Measurements from ENCODE around the gene COX8C.
A peak's percentile ranks its signal among the peaks of the same experiment; 100 is the strongest.

DNA sequence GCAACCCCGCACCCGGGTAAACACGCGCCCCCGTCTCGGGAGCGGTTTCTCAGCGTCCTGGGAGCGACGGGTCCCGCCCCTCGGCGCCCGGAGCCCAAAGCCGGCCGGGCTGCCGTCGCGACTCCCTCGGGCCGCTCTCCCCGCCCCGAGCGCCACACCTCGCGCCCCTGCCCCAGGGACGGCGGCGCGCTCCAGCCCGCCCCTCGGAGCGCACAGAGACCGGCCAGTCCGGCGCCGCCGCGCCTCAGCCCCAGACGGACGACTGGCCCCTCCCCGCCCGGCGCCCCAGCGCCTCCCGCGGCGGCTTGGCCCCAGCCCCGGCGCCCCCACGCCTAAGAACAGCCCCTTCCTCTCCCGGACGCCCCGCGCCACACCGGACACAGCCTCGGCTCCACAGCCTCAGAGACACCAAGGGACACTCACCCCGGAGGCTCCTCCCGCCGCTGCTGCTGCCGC lies 14.6 kb upstream of the COX8C start:
- TF ChIP-seq, protein P1, sequence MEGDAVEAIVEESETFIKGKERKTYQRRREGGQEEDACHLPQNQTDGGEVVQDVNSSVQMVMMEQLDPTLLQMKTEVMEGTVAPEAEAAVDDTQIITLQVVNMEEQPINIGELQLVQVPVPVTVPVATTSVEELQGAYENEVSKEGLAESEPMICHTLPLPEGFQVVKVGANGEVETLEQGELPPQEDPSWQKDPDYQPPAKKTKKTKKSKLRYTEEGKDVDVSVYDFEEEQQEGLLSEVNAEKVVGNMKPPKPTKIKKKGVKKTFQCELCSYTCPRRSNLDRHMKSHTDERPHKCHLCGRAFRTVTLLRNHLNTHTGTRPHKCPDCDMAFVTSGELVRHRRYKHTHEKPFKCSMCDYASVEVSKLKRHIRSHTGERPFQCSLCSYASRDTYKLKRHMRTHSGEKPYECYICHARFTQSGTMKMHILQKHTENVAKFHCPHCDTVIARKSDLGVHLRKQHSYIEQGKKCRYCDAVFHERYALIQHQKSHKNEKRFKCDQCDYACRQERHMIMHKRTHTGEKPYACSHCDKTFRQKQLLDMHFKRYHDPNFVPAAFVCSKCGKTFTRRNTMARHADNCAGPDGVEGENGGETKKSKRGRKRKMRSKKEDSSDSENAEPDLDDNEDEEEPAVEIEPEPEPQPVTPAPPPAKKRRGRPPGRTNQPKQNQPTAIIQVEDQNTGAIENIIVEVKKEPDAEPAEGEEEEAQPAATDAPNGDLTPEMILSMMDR (IDR thresholded peaks at IDR 0.05) = no peak
- peak; percentile 42 to 71 for TF ChIP-seq POLR2A (IDR thresholded peaks at IDR 0.05)
